ENCODE results near the gene SH3GL1. TPM values are rescaled to one million over a fixed set of nuclear protein-coding genes. Genes with fewer than 3 reads are reported as not detected.

The SH3GL1 gene
- total and polyA plus RNA-seq, 9 of the 15 experiments (the other 6 are each of a cell fraction or from before 2014, with no cell fraction given), result 1.7 to 75.3 (median 25.7) TPM

GRCh38 chr19:4375164-4376027 lies 25.0 kb downstream of the SH3GL1 start (continued):
- TF ChIP-seq E2F8 (IDR thresholded peaks at IDR 0.05; ENCODE audit: low read depth, partially characterized antibody) (peak; percentile 56), ZBTB2 (IDR thresholded peaks at IDR 0.05) (peak; percentile 47; the same call in 1 of the 2 replicates), ZNF407 (IDR thresholded peaks at IDR 0.05; ENCODE audit: low read depth) (no peak)

Data from K562 (cell line).